AG04449 (cell line): ENCODE results near the gene KIF12.

Experiments used
- CTCF ChIA-PET: fragments of 350-600 bp; formaldehyde crosslinking; extraction: SDS; loops from one replicate; lab custom pipeline; 2021; ENCODE audit warnings: antibody characterized with exemption; lab: Yijun Ruan, JAX
- POLR2A ChIA-PET: fragments of 400-600, 350-600 bp; formaldehyde crosslinking; extraction: SDS; loops from one replicate; lab custom pipeline; 2020; ENCODE audit warnings: antibody characterized with exemption, inconsistent platforms; lab: Yijun Ruan, JAX
- DNase-seq: peaks from one replicate; pipeline ENCODE4 v3.0.0-alpha.2; 2010; ENCODE audit warnings: low read depth, low spot score
- H3K4me3 ChIP-seq: 2 replicates; pipeline ENCODE4 v1.5.1; 2011; ENCODE audit warnings: low read depth, mild to moderate bottlenecking, control low read depth, low read length
- TF ChIP-seq, protein P1 (sequence below): IDR thresholded peaks from one replicate; pipeline ENCODE4 v1.5.1; 2011; ENCODE audit warnings: mild to moderate bottlenecking, moderate library complexity, low read length, control low read depth, inconsistent platforms; ENCODE audit not compliant: insufficient read depth; ENCODE audit errors: missing control alignments

Gene KIF12

DNA sequence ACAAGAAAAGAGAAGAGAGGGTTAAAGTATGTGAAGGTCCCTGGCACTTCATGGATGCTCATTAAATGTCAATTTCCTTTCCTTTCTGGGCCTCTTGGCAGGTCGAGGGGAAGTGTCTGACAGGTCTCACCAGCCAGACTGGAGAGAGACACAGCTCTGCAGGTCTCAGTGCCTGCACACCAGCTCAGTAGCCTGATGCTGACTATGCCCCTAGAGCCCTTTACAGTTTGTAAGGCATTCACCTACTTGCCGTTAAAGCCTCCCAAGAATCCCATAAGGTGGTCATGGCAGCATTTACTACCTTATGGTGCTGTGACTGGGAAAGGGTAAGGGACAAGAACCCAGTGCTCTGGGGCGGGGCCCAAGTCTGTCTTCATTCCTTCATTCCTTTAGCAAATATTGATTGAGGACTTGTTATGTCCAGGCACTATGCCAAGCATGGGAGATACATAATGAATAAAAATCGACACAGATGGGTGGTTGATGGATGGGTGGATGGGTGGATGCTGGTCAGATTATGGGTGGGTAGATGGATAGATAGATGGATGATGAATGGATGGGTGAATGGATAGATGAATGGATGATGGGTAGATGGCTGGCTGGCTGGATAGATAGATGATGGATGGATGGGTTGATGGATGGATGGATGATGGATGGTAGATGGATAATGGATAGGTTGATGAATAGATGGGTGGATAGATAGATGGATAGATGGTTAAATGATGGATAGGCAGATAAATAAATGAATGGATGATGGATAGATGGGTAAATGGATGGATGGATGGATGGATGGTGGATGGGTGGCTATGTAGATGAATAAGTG, 21.3 kb upstream of the KIF12 start:
- ChIA-PET CTCF (interaction anchor here (0.8 to 16.2 kb wide), 6 partner anchors 11 to 171 kb away, joined by 3 to 686 read pairs (median 16); no protein-coding TSS in a partner anchor), POLR2A (no interaction called here)
- no peak for DNase-seq
- no peak overlapping the region for H3K4me3 ChIP-seq
- TF ChIP-seq, protein P1, sequence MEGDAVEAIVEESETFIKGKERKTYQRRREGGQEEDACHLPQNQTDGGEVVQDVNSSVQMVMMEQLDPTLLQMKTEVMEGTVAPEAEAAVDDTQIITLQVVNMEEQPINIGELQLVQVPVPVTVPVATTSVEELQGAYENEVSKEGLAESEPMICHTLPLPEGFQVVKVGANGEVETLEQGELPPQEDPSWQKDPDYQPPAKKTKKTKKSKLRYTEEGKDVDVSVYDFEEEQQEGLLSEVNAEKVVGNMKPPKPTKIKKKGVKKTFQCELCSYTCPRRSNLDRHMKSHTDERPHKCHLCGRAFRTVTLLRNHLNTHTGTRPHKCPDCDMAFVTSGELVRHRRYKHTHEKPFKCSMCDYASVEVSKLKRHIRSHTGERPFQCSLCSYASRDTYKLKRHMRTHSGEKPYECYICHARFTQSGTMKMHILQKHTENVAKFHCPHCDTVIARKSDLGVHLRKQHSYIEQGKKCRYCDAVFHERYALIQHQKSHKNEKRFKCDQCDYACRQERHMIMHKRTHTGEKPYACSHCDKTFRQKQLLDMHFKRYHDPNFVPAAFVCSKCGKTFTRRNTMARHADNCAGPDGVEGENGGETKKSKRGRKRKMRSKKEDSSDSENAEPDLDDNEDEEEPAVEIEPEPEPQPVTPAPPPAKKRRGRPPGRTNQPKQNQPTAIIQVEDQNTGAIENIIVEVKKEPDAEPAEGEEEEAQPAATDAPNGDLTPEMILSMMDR = no peak

GRCh38 chr9:114119242-114120191, 20.4 kb upstream of the KIF12 start:
- ChIA-PET POLR2A (no interaction called here), CTCF (interaction anchor here (0.8 to 16.2 kb wide), 4 partner anchors 11 to 172 kb away, joined by 4 to 686 read pairs (median 16); no protein-coding TSS in a partner anchor)
- no peak overlapping the region for H3K4me3 ChIP-seq
- DNase-seq = no peak
- TF ChIP-seq, protein P1 = no peak

DNA sequence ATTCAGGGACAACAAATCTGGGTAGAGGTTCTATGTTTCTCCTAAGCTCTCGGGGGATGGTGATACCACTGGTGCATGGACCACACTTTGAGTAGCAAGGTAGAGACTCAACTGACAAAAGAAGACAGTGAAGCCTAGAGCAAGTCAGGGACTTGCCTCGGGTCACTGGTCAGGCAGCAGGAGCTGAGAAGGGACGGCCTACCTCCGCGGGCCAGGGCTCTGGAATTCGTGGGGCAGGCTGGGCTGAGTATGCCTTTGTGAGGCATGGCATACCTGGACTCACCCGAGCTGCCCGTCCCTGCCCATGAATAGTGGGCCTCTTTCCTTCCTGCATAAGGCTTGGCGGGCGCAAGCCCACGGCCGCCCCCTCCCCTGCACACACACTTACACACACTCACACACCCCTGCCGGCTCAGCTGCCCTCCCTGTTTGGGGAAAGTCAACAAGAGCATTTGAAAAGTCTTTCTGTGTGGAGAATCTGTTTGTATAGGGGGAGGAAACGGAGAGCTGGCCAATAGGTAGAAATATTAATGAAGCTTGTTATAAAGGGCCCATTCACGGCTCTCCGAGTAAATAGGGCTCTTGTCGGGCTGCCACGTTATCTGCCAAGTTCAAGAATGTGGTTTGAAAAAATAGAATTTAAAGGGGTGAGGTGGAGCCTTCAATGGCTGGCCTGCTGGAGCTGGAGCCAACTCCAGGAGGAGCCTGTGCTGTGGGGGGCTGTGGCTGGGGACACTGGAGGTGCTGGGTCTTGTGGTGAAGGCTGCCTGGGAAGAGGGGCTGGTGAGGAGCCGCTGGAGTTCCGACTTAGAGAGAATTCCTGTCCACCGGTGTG, 19.1 kb upstream of the KIF12 start:
- TF ChIP-seq, protein P1 = no peak
- CTCF ChIA-PET = interaction anchor here (1.2 to 16.2 kb wide), 4 partner anchors 10 to 174 kb away, joined by 3 to 686 read pairs (median 16); no protein-coding TSS in a partner anchor
- no peak for DNase-seq
- H3K4me3 ChIP-seq = no peak overlapping the region
- POLR2A ChIA-PET = no interaction called here

- ChIA-PET CTCF (interaction anchor here (1.4 to 16.2 kb wide), 3 partner anchors 9 to 174 kb away, joined by 3 to 686 read pairs (median 29); no protein-coding TSS in a partner anchor), POLR2A (no interaction called here)
- H3K4me3 ChIP-seq = no peak overlapping the region
- no peak for DNase-seq
- TF ChIP-seq, protein P1 = no peak
Observed at GRCh38 chr9:114117614-114117995, 18.5 kb upstream of the KIF12 start.

GRCh38 chr9:114116126-114116747, 17.1 kb upstream of the KIF12 start:
- no peak overlapping the region for H3K4me3 ChIP-seq
- TF ChIP-seq, protein P1 = no peak
- POLR2A ChIA-PET = interaction anchor here (0.5 to 0.8 kb wide), 2 partner anchors 78 to 187 kb away, joined by 3 read pairs; no protein-coding TSS in a partner anchor
- DNase-seq = no peak
- CTCF ChIA-PET = interaction anchor here (0.9 to 16.2 kb wide), 4 partner anchors 8 to 175 kb away, joined by 3 to 686 read pairs (median 18); no protein-coding TSS in a partner anchor
